ENCODE data around the gene VPS13D. TPM values are rescaled to one million over a fixed set of nuclear protein-coding genes. Genes with fewer than 3 reads are reported as not detected.

VPS13D gene
- total and polyA plus RNA-seq, 2 experiments from 2014 or later: 10.7 to 34.9 TPM

DNA sequence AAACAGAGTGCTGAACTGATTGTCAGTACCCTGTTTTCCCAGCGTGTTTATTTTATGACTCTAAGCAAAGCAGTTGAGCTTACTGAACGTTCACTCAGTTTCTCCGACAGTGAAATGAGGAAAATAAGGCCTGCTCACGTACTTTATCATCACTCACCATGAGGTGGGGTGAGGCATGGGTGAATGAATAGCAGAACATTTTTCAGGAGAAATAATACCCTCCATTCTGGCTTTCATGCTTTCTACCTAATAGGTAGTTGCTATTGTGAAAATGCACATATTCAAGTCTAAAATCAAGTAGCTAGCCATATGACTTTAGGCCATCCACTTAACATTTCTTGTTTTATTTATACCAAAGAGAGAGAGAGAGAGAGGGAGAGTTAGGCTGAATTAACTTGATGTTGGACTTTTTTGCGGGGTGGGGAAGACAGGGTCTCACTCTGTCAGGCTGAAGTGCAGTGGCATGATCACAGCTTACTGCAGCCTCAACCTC lies 178.2 kb downstream of the VPS13D start (continued):
- TF ChIP-seq, protein P1, sequence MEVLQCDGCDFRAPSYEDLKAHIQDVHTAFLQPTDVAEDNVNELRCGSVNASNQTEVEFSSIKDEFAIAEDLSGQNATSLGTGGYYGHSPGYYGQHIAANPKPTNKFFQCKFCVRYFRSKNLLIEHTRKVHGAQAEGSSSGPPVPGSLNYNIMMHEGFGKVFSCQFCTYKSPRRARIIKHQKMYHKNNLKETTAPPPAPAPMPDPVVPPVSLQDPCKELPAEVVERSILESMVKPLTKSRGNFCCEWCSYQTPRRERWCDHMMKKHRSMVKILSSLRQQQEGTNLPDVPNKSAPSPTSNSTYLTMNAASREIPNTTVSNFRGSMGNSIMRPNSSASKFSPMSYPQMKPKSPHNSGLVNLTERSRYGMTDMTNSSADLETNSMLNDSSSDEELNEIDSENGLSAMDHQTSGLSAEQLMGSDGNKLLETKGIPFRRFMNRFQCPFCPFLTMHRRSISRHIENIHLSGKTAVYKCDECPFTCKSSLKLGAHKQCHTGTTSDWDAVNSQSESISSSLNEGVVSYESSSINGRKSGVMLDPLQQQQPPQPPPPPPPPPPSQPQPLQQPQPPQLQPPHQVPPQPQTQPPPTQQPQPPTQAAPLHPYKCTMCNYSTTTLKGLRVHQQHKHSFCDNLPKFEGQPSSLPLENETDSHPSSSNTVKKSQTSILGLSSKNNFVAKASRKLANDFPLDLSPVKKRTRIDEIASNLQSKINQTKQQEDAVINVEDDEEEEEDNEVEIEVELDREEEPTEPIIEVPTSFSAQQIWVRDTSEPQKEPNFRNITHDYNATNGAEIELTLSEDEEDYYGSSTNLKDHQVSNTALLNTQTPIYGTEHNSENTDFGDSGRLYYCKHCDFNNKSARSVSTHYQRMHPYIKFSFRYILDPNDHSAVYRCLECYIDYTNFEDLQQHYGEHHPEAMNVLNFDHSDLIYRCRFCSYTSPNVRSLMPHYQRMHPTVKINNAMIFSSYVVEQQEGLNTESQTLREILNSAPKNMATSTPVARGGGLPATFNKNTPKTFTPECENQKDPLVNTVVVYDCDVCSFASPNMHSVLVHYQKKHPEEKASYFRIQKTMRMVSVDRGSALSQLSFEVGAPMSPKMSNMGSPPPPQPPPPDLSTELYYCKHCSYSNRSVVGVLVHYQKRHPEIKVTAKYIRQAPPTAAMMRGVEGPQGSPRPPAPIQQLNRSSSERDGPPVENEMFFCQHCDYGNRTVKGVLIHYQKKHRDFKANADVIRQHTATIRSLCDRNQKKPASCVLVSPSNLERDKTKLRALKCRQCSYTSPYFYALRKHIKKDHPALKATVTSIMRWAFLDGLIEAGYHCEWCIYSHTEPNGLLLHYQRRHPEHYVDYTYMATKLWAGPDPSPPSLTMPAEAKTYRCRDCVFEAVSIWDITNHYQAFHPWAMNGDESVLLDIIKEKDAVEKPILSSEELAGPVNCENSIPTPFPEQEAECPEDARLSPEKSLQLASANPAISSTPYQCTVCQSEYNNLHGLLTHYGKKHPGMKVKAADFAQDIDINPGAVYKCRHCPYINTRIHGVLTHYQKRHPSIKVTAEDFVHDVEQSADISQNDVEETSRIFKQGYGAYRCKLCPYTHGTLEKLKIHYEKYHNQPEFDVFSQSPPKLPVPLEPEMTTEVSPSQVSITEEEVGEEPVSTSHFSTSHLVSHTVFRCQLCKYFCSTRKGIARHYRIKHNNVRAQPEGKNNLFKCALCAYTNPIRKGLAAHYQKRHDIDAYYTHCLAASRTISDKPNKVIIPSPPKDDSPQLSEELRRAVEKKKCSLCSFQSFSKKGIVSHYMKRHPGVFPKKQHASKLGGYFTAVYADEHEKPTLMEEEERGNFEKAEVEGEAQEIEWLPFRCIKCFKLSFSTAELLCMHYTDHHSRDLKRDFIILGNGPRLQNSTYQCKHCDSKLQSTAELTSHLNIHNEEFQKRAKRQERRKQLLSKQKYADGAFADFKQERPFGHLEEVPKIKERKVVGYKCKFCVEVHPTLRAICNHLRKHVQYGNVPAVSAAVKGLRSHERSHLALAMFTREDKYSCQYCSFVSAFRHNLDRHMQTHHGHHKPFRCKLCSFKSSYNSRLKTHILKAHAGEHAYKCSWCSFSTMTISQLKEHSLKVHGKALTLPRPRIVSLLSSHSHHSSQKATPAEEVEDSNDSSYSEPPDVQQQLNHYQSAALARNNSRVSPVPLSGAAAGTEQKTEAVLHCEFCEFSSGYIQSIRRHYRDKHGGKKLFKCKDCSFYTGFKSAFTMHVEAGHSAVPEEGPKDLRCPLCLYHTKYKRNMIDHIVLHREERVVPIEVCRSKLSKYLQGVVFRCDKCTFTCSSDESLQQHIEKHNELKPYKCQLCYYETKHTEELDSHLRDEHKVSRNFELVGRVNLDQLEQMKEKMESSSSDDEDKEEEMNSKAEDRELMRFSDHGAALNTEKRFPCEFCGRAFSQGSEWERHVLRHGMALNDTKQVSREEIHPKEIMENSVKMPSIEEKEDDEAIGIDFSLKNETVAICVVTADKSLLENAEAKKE (CRISPR knock-in tag; IDR thresholded peaks at IDR 0.05): no peak
- TF ChIP-seq CREB1 (CRISPR knock-in tag; IDR thresholded peaks at IDR 0.05; ENCODE audit: low read depth): no peak
- TF ChIP-seq ZNF331 (CRISPR knock-in tag; IDR thresholded peaks at IDR 0.05; ENCODE audit: low read depth): no peak

DNA sequence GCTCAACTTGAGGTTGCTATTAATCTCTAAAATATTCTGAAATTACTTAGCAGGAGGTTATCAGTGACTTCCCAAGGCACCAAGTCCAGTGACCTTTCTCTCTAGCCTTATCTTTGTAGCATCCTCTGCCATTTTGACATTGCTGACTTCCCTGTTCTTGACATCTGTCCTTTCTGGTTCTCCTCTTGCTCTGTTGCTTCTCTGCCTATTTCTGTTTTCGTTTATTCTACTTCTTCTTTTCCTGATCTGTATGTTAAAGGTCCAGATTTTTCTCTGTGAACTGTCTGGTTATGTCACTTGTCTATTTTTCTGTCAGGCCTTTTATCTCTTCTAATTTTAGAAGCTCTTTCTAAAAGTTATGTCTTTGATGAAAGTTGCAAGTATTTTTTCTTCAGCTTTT lies 178.8 kb downstream of the VPS13D start:
- H3K4me3 Mint-ChIP-seq: no peak overlapping the region
- no peak for DNase-seq (ENCODE audit: low spot score)
- H3K36me3 Mint-ChIP-seq (ENCODE audit: low read depth): peaks cover 25% of the 10 kb centered on the region
- Histone ChIP-seq H3K27ac (ENCODE audit: low read depth) (no peak overlapping the region), H3K4me3 (no peak overlapping the region), H3F3A (replicated peaks; ENCODE audit: low read depth) (no peaks in the 10 kb centered on the region), H3K79me2 (replicated peaks; ENCODE audit: insufficient read depth) (no peaks in the 10 kb centered on the region), H3K4me2 (no peak overlapping the region), H3K4me1 (ENCODE audit: insufficient read depth) (0 out of 2 replicates have a peak, but pooled peaks cover 5% of the 10 kb centered on the region), H3K36me3 (ENCODE audit: insufficient read depth) (peaks cover 6% of the 10 kb centered on the region; the same call in 1 of the 2 replicates), H3K27me3 (ENCODE audit: insufficient read depth) (no peaks in the 10 kb centered on the region), H3K9me2 (ENCODE audit: insufficient read depth) (no peaks in the 10 kb centered on the region), H4K20me1 (replicated peaks; ENCODE audit: insufficient read depth) (no peaks in the 10 kb centered on the region), H2AFZ (no peak overlapping the region)
- H3K27ac Mint-ChIP-seq: no peak overlapping the region
- H3K27me3 Mint-ChIP-seq (ENCODE audit: insufficient read depth, low read depth, poor library complexity): no peaks in the 10 kb centered on the region
- H3K9me3 Mint-ChIP-seq: peaks cover 8% of the 10 kb centered on the region
- ATAC-seq: no peak
- peaks cover 11% of the 10 kb centered on the region; the same call in 2 of the 3 replicates for H3K4me1 Mint-ChIP-seq
- TF ChIP-seq EZH2 (IDR thresholded peaks at IDR 0.05; ENCODE audit: low read depth, unreplicated experiment) (no peak), ZNF331 (CRISPR knock-in tag; IDR thresholded peaks at IDR 0.05; ENCODE audit: low read depth) (no peak), JUNB (IDR thresholded peaks at IDR 0.05; ENCODE audit: unreplicated experiment) (no peak), EZH2phosphoT487 (IDR thresholded peaks at IDR 0.05; ENCODE audit: unreplicated experiment) (no peak), STAT1 (IDR thresholded peaks at IDR 0.05; ENCODE audit: unreplicated experiment) (no peak)
- TF ChIP-seq, protein P1 (CRISPR knock-in tag; IDR thresholded peaks at IDR 0.05): no peak

All from GM23338 (cell line).